ENCODE results near the gene DNAJB9.
A peak's percentile ranks its signal among the peaks of the same experiment; 100 is the strongest.

GRCh38 chr7:108569381-108570145 lies at the start of gene DNAJB9, which contains the start of gene THAP5:
- TF ChIP-seq CTCF (IDR thresholded peaks at IDR 0.05) = peak in 2 of 6 experiments; percentile 7 to 21
- TF ChIP-seq POLR2A (IDR thresholded peaks at IDR 0.05) = peak in 3 of 4 donors; percentile 84 to 97 (median 94)
